Right forelimb (tissue), 1 donor: ENCODE data around the gene PAK1IP1.
"Not testable (repeated sequence)": the region's sequence is repeated elsewhere in the genome, so short reads cannot be mapped to it uniquely, and the experiment has no call there.

Experiments
- DNase-seq: peaks from one replicate; pipeline ENCODE4 v3.0.0-alpha.2; 2018

The PAK1IP1 gene, protein sequence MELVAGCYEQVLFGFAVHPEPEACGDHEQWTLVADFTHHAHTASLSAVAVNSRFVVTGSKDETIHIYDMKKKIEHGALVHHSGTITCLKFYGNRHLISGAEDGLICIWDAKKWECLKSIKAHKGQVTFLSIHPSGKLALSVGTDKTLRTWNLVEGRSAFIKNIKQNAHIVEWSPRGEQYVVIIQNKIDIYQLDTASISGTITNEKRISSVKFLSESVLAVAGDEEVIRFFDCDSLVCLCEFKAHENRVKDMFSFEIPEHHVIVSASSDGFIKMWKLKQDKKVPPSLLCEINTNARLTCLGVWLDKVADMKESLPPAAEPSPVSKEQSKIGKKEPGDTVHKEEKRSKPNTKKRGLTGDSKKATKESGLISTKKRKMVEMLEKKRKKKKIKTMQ

DNA sequence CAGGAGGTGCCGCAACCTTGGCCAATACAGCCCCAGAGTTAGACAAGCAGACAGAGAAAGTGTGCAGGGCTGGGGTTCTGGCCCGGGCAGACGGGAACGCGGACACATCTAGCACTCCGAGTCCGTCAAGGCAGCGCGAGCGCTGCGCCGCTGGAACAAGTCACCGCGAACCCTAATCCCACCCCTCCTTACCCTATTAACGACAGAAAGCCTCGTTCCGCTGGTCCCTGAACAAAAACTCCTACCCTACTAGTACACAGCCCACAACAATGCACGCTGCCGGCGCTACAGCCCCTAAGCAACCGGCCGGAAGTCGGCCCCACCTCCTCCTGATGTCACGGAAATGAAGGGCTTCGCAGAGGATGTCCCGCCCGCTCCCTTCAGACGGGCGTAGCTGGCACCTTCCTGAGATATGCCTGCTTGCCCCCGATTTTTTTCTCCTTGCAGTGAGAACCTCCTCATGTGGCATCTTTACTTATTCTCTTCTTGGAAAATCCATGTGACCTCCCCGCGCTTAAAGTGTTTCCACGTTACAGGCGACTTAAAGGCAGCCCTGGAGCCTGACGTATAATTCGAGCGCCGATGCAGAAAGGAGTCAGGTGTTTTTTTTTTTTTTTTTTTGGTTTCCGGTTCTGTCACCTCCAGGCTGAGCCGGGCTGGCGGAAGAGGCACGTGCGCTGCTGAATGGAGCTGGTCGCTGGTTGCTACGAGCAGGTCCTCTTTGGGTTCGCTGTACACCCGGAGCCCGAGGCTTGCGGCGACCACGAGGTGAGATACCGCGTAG is at the start of gene PAK1IP1, which contains the start of gene C6orf52:
Gene PAK1IP1 (plus strand): TSS at position 671 of the 784 bp plus-strand sequence. CDS start 14 bp downstream, at position 685.
Gene C6orf52 (minus strand): TSS at position 315 of the 784 bp plus-strand sequence. CDS start 7,066 bp downstream, outside the sequence.
- peak; percentile 96 for DNase-seq

DNA sequence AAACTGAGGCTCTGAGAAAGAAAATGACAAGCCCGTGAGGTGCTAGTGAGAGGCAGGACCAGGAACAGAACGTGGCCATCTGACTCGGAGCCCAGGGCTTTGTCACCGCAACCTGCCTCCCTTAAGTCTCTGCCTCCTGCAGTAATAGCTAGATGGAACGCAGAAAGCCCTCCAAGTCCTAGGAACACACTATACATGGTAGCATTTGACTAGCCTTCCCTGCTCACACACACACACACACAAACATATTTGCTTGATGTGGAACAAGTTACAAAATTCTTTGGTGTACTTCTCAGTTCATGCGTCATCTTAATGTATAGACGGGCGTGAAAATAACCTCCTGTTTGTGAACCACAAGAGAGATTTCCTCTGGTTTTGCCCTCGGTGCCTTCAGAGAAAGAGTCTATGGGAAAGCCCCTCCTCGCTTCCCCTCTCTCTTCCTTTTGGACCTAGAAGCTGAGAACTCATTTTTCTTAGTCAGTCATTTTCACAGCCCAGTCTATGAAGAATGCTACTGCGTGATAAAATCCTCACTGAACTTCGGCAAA is 39.2 kb upstream of the PAK1IP1 start:
- no peak for DNase-seq

DNA sequence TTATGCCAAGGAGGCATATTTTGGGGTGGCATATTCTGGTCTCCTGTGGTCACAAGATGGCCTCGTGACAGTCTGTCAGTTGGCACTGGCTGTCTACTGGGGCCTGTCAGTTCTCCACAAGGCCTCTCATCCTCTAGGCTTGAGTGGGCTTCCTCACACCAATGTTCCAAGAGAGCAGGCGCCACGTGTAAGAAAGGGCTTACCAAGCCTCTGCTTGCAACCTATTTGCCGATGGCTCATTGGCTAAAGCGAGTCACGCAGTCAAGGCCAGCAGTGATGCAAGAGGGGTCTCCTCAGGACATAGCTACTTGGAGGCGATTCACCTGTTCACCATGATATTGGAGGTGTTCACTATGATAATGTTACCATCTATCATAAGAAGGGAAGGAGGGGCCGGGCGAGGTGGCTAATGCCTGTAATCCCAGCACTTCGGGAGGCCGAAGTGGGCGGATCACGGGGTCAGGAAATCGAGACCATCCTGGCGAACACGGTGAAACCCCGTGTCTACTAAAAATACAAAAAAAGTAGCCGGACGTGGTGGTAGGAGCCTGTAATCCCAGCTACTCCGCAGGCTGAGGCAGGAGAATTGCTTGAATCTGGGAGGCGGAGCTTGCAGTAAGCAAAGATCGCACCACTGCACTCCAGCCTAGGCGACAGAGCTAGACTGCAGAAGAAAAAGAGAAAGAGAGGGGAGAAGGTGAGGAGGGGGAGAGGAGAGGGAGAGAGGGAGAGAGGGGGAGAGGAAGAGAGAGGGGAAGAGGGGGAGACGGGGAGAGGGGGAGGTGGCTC is 35.7 kb upstream of the PAK1IP1 start:
- no peak for DNase-seq

DNA sequence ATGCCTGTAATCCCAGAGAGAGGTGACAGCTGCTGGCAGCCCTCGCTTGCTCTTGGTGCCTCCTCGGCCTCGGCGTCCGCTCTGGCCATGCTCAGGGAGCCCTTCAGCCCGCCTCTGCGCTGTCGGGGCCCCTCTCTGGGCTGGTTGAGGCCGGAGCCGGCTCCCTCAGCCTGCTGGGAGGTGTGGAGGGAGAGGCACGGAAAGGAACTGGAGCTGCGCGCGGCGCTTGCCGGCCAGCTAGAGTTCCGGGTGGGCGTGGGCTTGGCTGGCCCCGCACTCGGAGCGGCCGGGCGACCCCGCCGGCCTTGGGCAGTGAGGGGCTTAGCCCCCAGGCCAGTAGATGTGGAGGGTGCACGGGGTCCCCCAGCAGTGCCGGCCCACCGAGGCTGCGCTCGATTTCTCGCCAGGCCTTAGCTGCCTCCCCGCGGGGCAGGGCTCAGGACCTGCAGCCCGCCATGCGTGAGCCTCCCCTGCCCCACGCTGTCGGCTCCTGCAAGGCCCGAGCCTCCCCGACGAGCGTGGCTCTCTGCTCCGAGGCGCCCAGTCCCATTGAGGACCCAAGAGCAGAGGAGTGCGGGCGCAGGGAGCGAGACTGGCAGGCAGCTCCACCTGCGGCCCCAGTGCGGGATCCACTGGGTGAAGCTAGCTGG is 34.9 kb upstream of the PAK1IP1 start:
- DNase-seq: no peak

DNA sequence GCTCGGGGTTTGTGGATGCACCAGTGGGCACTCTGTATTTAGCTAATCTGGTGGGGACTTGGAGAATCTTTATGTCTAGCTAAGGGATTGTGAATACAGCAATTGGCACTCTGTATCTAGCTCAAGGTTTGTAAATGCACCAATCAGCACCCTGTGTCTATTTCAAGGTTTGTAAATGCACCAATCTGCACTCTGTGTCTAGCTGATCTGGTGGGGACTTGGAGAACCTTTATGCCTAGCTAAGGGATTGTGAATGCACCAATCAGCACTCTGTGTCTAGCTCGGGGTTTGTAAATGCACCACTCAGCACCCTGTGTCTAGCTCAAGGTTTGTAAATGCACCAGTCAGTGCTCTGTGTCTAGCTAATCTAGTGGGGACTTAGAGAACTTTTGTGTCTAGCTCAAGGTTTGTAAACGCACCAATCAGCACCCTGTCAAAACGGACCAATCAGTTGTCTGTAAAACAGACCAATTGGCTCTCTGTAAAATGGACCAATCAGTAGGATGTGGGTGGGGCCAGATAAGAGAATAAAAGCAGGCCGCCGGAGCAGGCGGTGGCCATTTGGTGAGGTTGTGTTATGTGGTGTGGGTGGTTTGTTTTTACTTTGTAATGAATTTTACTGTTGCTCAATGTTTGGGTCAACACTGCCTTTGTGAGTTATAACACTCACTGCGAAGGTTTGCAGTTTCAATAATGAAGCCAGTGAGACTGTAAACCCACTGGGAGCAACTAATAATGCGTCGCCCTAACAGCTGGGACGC is 34.2 kb upstream of the PAK1IP1 start:
- not testable (repeated sequence) for DNase-seq

DNA sequence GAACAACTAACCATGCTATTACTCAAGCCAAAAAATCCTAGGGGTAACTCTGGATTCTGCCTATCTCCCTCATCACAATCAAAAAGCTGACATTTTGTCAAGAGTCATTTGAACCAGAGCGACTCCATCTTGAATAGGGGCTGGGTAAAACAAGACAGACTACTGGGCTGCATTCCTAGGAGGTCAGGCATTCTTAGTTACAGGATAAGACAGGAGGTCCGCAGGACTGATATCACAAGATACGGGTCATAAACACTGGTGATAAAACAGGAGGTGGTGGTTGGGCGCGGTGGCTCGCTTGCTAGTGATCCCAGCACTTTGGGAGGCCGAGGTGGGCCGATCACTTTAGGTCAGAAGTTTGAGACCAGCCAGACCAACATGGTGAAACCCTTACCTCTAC is 32.6 kb upstream of the PAK1IP1 start:
- no peak for DNase-seq

DNA sequence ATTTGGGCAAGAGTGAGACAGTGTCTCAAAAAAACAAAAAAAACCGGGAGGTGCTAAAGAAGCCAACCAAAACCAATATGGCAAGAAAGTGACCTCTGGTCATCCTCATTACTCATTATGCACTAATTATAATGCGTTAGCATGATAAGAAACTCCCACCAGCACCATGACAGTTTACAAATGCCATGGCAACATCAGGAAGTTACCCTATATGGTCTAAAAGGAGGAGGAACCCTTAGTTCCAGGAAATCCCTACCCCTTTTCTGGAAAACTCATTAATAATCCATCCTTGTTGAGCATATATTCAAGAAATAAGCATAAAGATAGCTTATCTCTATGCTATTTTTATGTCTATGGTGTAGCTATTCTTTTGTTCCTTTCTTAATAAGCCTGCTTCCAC is 32.0 kb upstream of the PAK1IP1 start:
- no peak for DNase-seq

DNA sequence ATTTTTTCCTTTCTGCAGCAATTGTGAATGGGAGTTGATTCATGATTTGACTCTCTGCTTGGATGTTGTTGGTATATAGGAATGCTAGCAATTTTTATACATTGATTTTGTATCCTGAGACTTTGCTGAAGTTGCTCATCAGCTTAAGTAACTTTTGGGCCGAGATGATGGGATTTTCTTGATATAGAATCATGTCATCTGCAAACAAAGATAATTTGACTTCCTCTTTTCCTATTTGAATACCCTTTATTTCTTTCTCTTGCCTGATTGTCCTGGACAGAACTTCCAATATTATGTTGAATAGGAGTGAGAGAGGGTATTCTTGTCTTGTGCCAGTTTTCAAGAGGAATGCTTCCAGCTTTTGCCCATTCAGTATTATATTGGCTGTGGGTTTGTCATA is 29.2 kb upstream of the PAK1IP1 start:
- DNase-seq: not testable (repeated sequence)

DNA sequence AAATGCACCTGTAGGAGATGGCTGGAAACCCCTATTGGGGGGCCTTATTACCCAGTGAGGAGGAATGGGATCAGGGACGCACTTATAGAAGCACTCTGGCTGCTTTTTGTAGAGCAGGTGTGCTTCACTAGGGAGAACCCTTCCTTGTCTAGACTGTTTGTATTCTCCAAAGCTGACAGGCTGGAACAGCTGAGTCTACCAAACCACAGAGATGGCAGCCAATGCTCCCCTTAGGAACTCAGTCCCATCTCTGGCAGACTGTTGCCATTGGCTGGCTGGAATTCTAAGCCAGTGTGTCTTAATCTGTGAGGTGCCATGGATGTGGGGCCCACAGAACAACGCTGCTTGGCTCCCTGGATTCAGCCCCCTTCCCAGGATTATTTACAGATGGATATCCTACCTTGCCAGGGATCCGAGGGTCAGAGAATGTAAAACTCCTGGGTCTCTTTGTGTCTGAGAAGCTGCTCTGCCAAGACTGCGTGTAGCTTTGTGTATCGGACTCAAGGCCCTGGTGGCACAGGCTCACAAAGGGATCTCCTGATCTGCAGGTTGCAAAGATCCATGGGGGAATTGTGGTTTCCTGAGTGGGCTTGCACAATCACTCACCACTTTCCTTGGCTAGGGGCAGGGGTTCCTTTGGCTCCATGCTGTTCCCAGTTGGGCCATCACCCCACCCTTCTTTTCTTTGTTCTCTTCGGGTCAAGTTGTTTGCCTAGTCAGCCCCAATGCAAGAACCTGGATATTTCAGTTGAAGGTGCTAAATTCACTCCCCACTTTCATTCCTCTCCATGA is 26.4 kb upstream of the PAK1IP1 start:
- DNase-seq: no peak

DNA sequence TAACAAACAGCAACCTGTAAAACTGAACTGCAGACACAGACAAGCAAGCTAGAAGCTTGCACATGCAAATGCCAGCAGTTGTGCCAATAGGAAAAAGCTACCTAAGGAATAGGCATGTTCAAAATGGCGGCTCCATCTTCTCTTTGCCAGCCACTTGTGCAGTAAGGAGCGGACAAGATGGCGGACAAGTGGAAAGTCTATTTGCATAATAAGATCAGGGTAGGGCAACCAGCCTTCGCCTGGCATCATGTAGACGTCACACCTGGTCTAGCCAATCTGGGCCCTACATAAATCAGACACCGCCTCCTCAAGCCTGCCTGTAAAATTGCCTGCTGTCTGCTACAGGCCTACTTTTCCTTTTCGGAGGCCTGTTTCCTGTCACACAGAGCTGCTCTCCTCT is 18.4 kb upstream of the PAK1IP1 start:
- no peak for DNase-seq

DNA sequence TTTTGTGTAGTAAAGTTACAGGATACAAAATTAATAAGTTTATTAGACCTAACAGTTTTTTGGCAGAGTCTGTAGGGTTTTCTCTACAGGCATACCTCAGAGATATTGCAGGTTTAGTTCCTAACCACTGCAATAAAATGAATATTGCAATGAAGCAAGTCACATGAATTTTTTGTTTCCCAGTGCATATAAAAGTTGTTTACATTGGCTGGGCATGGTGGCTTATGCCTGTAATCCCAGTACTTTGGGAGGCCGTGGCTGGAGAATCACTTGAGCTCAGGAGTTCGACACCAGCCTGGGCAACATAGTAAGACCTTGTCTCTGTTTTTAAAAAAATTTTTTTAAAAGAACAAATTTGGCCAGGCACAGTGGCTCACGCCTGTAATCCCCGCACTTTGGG is 16.3 kb upstream of the PAK1IP1 start:
- no peak for DNase-seq

DNA sequence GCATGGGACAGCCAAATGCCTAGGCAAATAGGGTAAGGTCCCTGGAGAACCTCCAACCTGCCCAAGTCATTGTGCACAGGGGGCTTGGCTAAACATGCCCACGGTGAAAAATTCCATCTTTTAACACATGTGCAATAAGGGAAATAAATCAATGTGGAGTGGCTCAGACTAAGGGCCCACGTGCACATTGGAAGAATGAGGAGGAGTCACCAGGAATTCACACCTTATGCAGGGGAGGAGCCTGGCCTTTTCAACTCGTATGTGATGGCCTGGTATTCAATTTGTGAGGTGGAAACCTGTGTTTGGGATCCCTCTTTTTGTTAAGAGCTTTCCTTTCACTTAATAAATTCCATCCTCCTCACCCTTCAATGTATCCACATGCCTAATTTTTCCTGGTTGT is 13.0 kb upstream of the PAK1IP1 start:
- DNase-seq: no peak

DNA sequence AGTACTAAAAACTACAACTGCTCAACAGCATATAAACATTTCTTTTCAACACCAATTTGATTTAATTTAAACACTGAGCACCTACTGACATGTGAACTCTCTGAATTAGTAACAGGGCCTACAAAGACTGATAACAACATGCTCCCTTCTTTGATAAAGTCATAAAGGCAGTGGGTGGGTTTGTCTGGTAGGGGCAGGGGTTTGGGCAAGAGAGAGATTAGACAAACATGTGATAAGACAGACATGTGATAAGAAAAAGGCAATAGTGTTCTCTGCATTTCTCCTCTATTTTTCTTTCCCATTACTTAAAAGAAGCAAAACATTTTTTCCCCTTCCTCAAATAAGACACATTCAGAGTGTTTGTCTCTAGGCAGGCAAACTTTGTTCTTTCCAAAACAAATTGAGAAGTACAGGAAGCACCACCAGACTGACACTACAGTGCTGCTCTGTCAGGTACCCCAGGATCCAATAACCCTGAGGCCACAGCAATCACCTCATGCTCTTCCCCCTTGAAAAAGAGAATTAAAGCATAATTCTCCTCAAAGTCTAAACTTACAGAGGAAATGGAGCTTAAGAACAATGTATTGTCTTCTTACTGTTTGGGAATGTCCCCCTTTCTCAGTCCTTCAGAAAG is 12.3 kb upstream of the PAK1IP1 start:
- DNase-seq: no peak

DNA sequence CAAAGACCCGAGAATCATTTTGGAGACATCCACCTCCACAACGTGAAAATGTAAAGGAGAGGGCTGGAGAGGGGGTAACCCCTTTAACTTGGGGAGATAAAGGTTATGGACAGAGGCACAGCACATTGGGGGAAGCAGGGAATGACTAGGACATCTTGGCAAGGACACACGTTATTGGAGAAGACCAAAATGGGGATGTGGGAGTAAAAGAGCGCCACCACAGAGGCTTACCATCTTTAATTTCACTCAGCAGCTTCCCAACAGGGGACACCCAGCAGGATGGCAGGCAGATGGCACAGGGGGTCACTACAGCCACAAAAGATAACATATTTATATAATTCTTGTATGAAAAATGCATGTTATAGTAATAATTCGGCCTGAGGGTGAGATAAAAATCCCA is 10.2 kb upstream of the PAK1IP1 start:
- DNase-seq: no peak

DNA sequence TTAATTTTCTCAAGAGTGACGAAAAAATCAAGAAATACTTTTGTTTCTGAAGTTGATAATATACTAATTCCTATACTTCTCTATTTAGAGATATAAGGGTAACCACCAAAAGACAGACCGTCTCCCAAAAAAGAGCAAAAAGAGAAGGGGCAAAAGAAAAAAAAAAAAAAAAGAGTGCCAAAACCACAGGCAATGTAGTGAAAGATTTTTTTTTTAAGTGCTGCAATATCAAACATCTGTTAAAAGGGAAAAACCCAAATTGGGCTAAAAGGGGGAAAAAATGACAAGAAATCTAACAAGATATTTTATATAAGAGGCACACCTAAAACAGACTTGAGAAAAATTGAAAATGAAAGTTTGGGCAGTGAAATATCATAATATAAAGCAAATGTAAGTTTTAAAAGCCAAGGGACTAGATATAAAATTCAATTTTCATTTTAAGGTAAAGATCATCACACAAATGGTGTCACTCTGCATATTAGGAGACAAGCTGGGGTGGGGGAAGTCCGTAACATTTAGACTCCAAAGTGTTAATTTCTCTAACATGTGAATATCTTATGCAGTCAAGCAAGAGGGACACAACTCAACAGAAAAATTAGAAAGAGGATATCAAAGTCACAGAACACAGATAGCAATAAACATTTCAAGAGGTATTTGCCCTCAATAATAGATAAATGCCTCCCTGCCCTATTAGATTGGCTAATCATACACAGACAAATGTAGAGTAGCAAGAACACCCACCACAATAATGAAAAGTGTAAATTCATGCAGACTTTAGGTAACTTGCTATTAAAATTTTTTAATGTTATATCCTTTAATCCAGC is 9.5 kb upstream of the PAK1IP1 start:
- no peak for DNase-seq

DNA sequence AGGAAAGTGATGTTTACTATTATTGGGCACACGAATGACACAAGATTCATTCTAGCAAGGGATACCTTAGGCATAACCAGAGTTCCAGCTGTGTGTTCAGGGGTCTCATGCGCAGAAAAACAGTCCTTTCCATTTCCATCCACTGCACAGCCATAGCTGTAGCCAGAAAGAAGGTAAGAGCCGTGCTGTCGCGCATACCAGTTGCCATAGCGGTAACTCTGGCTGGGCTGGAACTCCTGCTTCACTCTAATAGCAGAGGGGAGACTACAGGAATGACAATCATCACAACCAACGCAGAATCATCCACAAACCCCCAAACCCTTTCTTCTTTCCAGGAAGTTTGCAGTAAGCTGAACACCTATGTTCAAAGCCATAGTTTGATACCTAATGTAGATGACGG is 7.9 kb upstream of the PAK1IP1 start:
- DNase-seq: no peak

DNA sequence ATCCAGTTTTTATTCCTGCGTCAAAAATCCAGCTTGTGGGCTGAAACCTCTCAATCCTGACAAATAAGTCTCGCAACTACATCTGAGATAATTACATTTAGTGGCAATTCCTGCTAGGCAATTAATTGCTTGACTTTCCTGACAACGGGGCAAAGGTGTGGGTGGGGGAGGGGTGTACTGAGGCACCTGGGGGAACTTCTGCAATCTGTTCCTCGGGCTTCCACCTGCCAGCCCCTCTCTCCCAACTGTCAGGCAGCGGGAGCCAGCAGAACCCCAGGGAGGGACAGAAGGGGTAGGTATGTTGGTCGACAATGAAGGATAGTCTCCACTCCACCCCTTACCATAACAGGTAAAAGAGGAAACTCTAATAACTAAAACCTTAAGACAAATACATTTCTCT is 7.2 kb upstream of the PAK1IP1 start:
- no peak for DNase-seq

DNA sequence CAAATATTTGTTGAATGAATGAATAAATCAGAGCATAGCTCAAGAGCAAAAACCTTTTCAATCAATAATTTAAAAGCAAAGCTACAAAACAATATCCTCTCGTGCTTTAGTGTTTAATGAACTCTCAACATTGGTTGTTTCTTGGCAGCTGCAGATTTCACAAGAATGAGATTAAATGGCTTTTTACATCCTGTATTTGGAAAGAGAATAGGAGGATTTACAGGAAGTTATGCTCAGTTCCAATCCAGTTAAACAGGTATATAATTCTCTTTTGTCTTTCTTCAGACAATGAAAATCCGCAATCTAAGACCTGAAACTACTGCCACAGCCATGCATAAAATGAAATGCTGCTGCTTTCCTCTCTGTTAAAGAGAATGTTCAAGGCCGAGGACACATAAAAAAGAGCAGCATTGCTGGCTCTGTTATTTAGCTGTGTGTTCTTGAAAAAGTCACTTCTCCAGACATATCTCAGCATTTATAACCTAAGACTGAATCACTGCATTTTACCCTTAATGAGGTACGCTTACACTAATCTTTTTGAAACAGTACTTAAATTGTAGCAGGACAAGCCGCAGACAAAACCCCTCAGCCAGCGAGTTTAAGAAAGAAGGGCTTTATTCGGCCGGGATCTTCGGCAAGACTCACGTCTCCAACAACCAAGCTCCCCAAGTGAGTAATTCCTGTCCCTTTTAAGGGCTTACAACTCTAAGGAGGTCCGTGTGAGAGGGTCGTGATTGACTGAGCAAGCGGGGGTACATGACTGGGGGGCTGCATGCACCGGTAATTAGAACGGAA is 3.9 kb upstream of the PAK1IP1 start:
- DNase-seq: no peak
